Tibial nerve (tissue), 4 donors: ENCODE results near the gene SYNJ2.

Experiments used
- CTCF ChIP-seq, 5 experiments: fragments of 200-600 bp in 3 of 5; fragments of 450-650 bp in 2 of 5; sonication (generic) in 3 of 5; IDR thresholded peaks; one replicate each; pipeline ENCODE4 v1.5.1; 2016 to 2019; ENCODE audit warnings: antibody characterized with exemption in 5 of 5, mild to moderate bottlenecking in 3 of 5, moderate library complexity in 2 of 5
- EP300 ChIP-seq, 2 donors: sonication (generic); formaldehyde crosslinking; IDR thresholded peaks; one replicate each; pipeline ENCODE4 v1.6.1; 2017; ENCODE audit warnings: antibody characterized with exemption in 2 of 2, mild to moderate bottlenecking in 1 of 2

GRCh38 chr6:158118886-158119285 is 137.2 kb downstream of the SYNJ2 start:
- TF ChIP-seq CTCF (IDR thresholded peaks at IDR 0.05) (no peak), EP300 (IDR thresholded peaks at IDR 0.05) (no peak)
